Measurements from ENCODE around the gene GLI3.

Gene GLI3

GRCh38 chr7:41930538-41931262 is 306.3 kb downstream of the GLI3 start (continued):
- no peak for TF ChIP-seq ZSCAN4 (tag by site-specific recombination; IDR thresholded peaks at IDR 0.05)
- TF ChIP-seq ZNF664 (tag by site-specific recombination; IDR thresholded peaks at IDR 0.05) = no peak
- TF ChIP-seq, protein P1, sequence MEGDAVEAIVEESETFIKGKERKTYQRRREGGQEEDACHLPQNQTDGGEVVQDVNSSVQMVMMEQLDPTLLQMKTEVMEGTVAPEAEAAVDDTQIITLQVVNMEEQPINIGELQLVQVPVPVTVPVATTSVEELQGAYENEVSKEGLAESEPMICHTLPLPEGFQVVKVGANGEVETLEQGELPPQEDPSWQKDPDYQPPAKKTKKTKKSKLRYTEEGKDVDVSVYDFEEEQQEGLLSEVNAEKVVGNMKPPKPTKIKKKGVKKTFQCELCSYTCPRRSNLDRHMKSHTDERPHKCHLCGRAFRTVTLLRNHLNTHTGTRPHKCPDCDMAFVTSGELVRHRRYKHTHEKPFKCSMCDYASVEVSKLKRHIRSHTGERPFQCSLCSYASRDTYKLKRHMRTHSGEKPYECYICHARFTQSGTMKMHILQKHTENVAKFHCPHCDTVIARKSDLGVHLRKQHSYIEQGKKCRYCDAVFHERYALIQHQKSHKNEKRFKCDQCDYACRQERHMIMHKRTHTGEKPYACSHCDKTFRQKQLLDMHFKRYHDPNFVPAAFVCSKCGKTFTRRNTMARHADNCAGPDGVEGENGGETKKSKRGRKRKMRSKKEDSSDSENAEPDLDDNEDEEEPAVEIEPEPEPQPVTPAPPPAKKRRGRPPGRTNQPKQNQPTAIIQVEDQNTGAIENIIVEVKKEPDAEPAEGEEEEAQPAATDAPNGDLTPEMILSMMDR (tag by site-specific recombination; IDR thresholded peaks at IDR 0.05) = no peak
- no peak for TF ChIP-seq ZNF558 (tag by site-specific recombination; IDR thresholded peaks at IDR 0.05)
- no peak for TF ChIP-seq ZIC2 (tag by site-specific recombination; IDR thresholded peaks at IDR 0.05)
- TF ChIP-seq ZNF362 (tag by site-specific recombination; IDR thresholded peaks at IDR 0.05) = no peak
- TF ChIP-seq WT1 (tag by site-specific recombination; IDR thresholded peaks at IDR 0.05) = no peak
- no peak for TF ChIP-seq ZNF302 (tag by site-specific recombination; IDR thresholded peaks at IDR 0.05; ENCODE audit: low read depth)
- TF ChIP-seq, protein P2, sequence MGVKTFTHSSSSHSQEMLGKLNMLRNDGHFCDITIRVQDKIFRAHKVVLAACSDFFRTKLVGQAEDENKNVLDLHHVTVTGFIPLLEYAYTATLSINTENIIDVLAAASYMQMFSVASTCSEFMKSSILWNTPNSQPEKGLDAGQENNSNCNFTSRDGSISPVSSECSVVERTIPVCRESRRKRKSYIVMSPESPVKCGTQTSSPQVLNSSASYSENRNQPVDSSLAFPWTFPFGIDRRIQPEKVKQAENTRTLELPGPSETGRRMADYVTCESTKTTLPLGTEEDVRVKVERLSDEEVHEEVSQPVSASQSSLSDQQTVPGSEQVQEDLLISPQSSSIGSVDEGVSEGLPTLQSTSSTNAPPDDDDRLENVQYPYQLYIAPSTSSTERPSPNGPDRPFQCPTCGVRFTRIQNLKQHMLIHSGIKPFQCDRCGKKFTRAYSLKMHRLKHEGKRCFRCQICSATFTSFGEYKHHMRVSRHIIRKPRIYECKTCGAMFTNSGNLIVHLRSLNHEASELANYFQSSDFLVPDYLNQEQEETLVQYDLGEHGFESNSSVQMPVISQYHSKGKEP (tag by site-specific recombination; IDR thresholded peaks at IDR 0.05) = no peak

DNA sequence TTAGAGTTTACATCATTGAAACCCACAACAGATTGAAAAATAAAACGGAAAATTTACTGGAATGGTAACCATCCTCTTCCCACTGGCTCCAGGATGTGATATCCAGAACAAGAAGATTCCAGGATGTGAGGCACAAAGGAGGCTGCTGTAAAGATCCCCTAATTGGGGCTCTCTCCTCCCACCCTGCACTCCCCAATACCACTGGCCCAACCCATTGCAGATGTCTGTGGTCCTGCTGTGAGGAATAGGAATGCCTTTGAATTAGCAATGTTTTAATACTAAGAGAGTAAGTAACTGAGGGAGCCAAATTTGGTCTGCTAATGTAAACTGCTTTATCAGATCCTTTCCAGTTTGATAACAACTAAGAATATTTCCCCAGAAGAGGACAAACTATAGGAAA is 308.2 kb downstream of the GLI3 start:
- H3K9me3 ChIP-seq (ENCODE audit: control insufficient read depth, insufficient read depth, low read depth, low read length) = no peaks in the 10 kb centered on the region
- H3K27ac ChIP-seq (ENCODE audit: extremely low read depth, low read depth, low read length) = no peak overlapping the region
- CTCF ChIA-PET = interaction anchor here (1.2 kb wide), 1 partner anchor 903 kb away, joined by 5 read pairs; no protein-coding TSS in a partner anchor
- POLR2A ChIA-PET = no interaction called here
- no peaks in the 10 kb centered on the region for H3K36me3 ChIP-seq (ENCODE audit: control insufficient read depth in 2 of 2, insufficient read depth in 1 of 2, low read length in 2 of 2)
- H3K4me3 ChIP-seq (ENCODE audit: low read depth, low read length) = no peak overlapping the region
- H3K4me1 ChIP-seq (ENCODE audit: control insufficient read depth, insufficient read depth, low read length) = no peaks in the 10 kb centered on the region
- TF ChIP-seq, protein P3, sequence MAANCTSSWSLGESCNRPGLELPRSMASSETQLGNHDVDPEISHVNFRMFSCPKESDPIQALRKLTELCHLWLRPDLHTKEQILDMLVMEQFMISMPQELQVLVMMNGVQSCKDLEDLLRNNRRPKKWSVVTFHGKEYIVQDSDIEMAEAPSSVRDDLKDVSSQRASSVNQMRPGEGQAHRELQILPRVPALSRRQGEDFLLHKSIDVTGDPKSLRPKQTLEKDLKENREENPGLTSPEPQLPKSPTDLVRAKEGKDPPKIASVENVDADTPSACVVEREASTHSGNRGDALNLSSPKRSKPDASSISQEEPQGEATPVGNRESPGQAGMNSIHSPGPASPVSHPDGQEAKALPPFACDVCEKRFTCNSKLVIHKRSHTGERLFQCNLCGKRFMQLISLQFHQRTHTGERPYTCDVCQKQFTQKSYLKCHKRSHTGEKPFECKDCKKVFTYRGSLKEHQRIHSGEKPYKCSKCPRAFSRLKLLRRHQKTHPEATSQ (tag by site-specific recombination; IDR thresholded peaks at IDR 0.05) = no peak
- TF ChIP-seq ZNF580 (tag by site-specific recombination; IDR thresholded peaks at IDR 0.05) (no peak), ZNF221 (tag by site-specific recombination; IDR thresholded peaks at IDR 0.05; ENCODE audit: borderline replicate concordance) (no peak), GLIS2 (tag by site-specific recombination; IDR thresholded peaks at IDR 0.05) (no peak), REPIN1 (tag by site-specific recombination; IDR thresholded peaks at IDR 0.05; ENCODE audit: low read depth) (no peak), ZNF623 (tag by site-specific recombination; IDR thresholded peaks at IDR 0.05) (no peak), ZNF645 (tag by site-specific recombination; IDR thresholded peaks at IDR 0.05) (no peak), ZFP41 (tag by site-specific recombination; IDR thresholded peaks at IDR 0.05; ENCODE audit: borderline replicate concordance) (no peak), ZNF610 (tag by site-specific recombination; IDR thresholded peaks at IDR 0.05; ENCODE audit: borderline replicate concordance) (no peak), ZNF549 (tag by site-specific recombination; IDR thresholded peaks at IDR 0.05) (no peak)
- TF ChIP-seq, protein P4, sequence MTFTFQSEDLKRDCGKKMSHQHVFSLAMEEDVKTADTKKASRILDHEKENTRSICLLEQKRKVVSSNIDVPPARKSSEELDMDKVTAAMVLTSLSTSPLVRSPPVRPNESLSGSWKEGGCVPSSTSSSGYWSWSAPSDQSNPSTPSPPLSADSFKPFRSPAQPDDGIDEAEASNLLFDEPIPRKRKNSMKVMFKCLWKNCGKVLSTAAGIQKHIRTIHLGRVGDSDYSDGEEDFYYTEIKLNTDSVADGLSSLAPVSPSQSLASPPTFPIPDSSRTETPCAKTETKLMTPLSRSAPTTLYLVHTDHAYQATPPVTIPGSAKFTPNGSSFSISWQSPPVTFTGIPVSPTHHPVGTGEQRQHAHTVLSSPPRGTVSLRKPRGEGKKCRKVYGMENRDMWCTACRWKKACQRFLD (tag by site-specific recombination; IDR thresholded peaks at IDR 0.05) = no peak
